ENCODE measurements around the gene DCUN1D2. TPM values are rescaled to one million over a fixed set of nuclear protein-coding genes. Genes with fewer than 3 reads are reported as not detected.
"Not testable (repeated sequence)": the region's sequence is repeated elsewhere in the genome, so short reads cannot be mapped to it uniquely, and the experiment has no call there.

Gene DCUN1D2
- total RNA-seq, 1 donor from 2014 or later, result 29.0 TPM

- Mint-ChIP-seq H3K27me3 (ENCODE audit: unreplicated experiment) (no peaks in the 10 kb centered on the region), H3K27ac (ENCODE audit: unreplicated experiment) (no peak overlapping the region), H3K4me1 (ENCODE audit: unreplicated experiment) (no peaks in the 10 kb centered on the region), H3K9me3 (ENCODE audit: unreplicated experiment) (peaks cover 1% of the 10 kb centered on the region), H3K4me3 (ENCODE audit: unreplicated experiment) (no peak overlapping the region), H3K36me3 (ENCODE audit: unreplicated experiment) (peaks cover 21% of the 10 kb centered on the region)
- no peak for TF ChIP-seq CTCF (IDR thresholded peaks at IDR 0.05)
- DNase-seq (ENCODE audit: extremely low spot score, unreplicated experiment), result no peak
Observed at GRCh38 chr13:113437408-113438010, 53.0 kb downstream of the DCUN1D2 start.

GRCh38 chr13:113436866-113437265, 53.6 kb downstream of the DCUN1D2 start:
- H3K36me3 Mint-ChIP-seq (ENCODE audit: unreplicated experiment), result peaks cover 15% of the 10 kb centered on the region
- not testable (repeated sequence) for H3K27me3 Mint-ChIP-seq (ENCODE audit: unreplicated experiment); H3K4me3 Mint-ChIP-seq (ENCODE audit: unreplicated experiment); H3K27ac Mint-ChIP-seq (ENCODE audit: unreplicated experiment); H3K9me3 Mint-ChIP-seq (ENCODE audit: unreplicated experiment); H3K4me1 Mint-ChIP-seq (ENCODE audit: unreplicated experiment); DNase-seq (ENCODE audit: extremely low spot score, unreplicated experiment)

- H3K4me1 Mint-ChIP-seq (ENCODE audit: unreplicated experiment); H3K36me3 Mint-ChIP-seq (ENCODE audit: unreplicated experiment); H3K27me3 Mint-ChIP-seq (ENCODE audit: unreplicated experiment); DNase-seq (ENCODE audit: extremely low spot score, unreplicated experiment); H3K4me3 Mint-ChIP-seq (ENCODE audit: unreplicated experiment); H3K9me3 Mint-ChIP-seq (ENCODE audit: unreplicated experiment); H3K27ac Mint-ChIP-seq (ENCODE audit: unreplicated experiment): not testable (repeated sequence)
Observed at GRCh38 chr13:113435907-113436306, 54.6 kb downstream of the DCUN1D2 start.

- no peak overlapping the region for H3K4me3 Mint-ChIP-seq (ENCODE audit: unreplicated experiment)
- H3K27me3 Mint-ChIP-seq (ENCODE audit: unreplicated experiment), result no peaks in the 10 kb centered on the region
- no peak overlapping the region for H3K27ac Mint-ChIP-seq (ENCODE audit: unreplicated experiment)
- H3K36me3 Mint-ChIP-seq (ENCODE audit: unreplicated experiment), result peaks cover 3% of the 10 kb centered on the region
- TF ChIP-seq CTCF (IDR thresholded peaks at IDR 0.05), result no peak
- no peaks in the 10 kb centered on the region for H3K9me3 Mint-ChIP-seq (ENCODE audit: unreplicated experiment)
- no peak for DNase-seq (ENCODE audit: extremely low spot score, unreplicated experiment)
- H3K4me1 Mint-ChIP-seq (ENCODE audit: unreplicated experiment), result peaks cover 6% of the 10 kb centered on the region
Observed at GRCh38 chr13:113433391-113433916, 57.1 kb downstream of the DCUN1D2 start.

- Mint-ChIP-seq H3K4me3 (ENCODE audit: unreplicated experiment) (no peak overlapping the region), H3K27ac (ENCODE audit: unreplicated experiment) (no peak overlapping the region), H3K9me3 (ENCODE audit: unreplicated experiment) (no peaks in the 10 kb centered on the region), H3K36me3 (ENCODE audit: unreplicated experiment) (peaks cover 3% of the 10 kb centered on the region), H3K4me1 (ENCODE audit: unreplicated experiment) (peaks cover 14% of the 10 kb centered on the region), H3K27me3 (ENCODE audit: unreplicated experiment) (no peaks in the 10 kb centered on the region)
- no peak for TF ChIP-seq CTCF (IDR thresholded peaks at IDR 0.05)
- no peak for DNase-seq (ENCODE audit: extremely low spot score, unreplicated experiment)
Observed at GRCh38 chr13:113432506-113433270, 57.8 kb downstream of the DCUN1D2 start.

- Mint-ChIP-seq H3K27me3 (ENCODE audit: unreplicated experiment) (no peaks in the 10 kb centered on the region), H3K9me3 (ENCODE audit: unreplicated experiment) (no peaks in the 10 kb centered on the region), H3K36me3 (ENCODE audit: unreplicated experiment) (peaks cover 3% of the 10 kb centered on the region), H3K4me3 (ENCODE audit: unreplicated experiment) (no peak overlapping the region), H3K4me1 (ENCODE audit: unreplicated experiment) (peaks cover 24% of the 10 kb centered on the region), H3K27ac (ENCODE audit: unreplicated experiment) (no peak overlapping the region)
- no peak for DNase-seq (ENCODE audit: extremely low spot score, unreplicated experiment)
- TF ChIP-seq CTCF (IDR thresholded peaks at IDR 0.05), result no peak
Observed at GRCh38 chr13:113431171-113431570, 59.3 kb downstream of the DCUN1D2 start.

Measured in osteocyte (in vitro differentiated cells).